NCI-H2107 treated with DMSO at 0.1 percent for 48 hours (cell line): ENCODE results near the gene SMIM34.
"Not testable (repeated sequence)": the region's sequence is repeated elsewhere in the genome, so short reads cannot be mapped to it uniquely, and the experiment has no call there.

Experiments used
- DNase-seq: peaks from one replicate; lab custom pipeline; 2025; ENCODE audit not compliant: unreplicated experiment; lab: John Stamatoyannopoulos, UW

The SMIM34 gene, protein sequence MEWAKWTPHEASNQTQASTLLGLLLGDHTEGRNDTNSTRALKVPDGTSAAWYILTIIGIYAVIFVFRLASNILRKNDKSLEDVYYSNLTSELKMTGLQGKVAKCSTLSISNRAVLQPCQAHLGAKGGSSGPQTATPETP

DNA sequence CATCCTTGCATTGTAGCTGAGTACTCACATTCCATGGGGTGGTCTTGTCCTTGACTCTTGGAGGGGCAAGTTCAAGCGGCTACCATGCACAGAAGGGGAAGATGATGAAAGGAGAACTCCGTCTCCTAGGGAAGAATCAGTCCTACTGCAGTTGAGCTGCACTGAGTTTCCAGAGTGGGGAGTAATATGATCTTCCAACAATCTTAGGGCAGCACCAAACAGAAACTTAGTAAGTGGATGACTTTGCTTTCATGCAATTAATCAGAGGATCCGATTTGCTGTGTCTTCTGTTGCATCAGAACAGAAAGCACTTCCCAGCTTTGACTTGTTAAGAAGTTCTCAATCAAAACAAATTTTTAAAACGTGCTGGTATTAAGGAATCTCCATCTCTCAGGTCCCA, at the start of gene SMIM34:
Gene SMIM34, minus strand, starts transcription at position 147 of the 400 bp plus-strand sequence. Its CDS starts 112 bp downstream, at position 35.
- DNase-seq: not testable (repeated sequence)

DNA sequence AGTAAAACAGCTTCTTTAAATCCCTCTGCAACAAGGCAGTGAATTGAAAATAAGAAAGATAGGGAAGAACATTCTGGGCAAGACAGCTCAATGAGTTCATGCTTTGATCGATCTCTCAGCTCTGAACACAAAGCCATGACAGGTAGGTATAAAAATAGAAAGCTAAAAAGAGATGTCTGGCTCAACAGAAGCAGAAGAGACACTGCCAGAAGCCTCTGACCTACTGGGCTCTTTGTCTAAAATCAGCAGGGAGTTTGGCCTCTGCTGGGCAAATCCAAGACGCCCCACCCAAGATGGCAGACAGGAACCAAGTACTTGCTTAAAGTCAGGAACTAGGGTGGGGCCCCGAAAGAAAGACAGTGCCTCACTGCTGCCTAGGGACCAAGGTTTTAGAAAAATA, 43.6 kb upstream of the SMIM34 start:
- DNase-seq: not testable (repeated sequence)

DNA sequence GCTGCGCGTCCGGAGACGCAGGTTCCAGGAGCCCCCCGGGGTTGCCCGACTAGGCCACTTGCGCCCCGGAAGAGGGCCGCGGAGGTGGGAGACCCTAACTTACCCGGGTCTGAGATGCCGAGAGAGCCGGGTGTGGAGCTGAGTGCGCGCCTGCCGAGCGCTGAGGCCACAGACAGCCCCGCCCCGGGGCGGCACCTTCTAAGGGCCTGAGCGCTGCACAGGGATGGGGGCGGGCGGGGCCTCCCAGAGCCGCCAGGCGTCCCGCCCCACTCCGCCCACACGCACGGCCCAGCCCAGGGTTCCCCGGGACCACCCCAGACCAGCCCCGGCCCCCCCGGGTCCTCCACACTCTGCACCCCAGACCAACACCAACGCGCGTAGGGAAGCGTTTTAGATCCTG, 35.7 kb upstream of the SMIM34 start:
- not testable (repeated sequence) for DNase-seq

DNA sequence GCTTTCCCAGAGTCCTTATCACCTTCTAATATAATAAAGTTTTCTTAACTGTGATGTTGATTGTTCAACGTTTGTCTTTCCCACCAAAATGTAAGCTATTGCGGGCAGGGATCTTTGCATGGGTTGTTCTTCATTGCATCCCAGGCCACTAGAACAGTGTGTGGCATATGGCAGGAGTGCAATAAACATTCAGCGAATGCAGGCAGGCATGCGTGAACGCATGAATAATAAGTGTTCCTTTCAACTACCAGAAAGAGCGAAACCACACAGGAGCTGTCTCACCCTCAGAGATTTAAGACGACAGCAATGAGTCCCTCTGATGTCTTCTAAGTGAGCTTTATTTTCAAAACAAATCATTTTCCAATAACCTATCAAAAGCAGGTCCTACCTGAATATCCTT, 34.5 kb upstream of the SMIM34 start:
- DNase-seq: not testable (repeated sequence)

DNA sequence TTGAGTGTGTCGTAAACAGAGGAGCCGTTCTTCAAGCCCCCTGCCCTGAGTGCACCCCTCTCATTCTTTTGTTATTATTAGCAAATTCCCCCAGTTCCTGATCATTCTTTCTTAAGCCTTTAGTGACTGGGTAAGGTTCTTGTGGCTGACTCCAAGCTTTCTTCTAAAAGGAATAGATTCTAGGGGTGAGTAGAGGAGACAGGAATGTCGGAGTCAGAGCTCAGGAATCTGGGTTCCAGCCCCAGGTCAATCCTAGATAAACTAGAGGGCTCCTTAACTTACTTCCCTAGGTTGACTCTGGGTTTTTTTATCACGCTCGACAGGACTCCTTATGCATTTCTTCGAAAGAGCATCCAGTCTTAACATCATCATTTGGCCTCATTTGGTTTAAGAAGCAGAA, 32.4 kb upstream of the SMIM34 start:
- DNase-seq: not testable (repeated sequence)

DNA sequence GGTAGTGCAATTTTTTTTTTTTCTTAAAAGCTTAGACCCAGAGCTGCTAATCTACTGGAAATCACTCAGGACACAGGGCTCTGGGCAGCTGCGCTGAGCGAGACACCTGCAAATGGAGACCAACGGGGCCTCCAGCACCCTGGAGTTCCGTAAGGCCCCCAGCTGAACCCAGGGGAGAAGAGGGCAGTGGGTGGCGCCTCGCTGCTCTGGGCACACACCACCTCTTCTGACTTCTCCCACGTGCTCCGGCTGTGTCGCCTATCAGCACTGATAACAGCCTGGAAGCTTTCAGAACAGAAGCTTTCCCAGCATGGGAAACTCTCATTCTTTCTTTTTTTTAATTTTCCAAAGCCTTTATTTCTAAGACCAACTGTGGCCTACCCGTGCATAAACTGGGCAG, 31.9 kb upstream of the SMIM34 start:
- DNase-seq: not testable (repeated sequence)

DNA sequence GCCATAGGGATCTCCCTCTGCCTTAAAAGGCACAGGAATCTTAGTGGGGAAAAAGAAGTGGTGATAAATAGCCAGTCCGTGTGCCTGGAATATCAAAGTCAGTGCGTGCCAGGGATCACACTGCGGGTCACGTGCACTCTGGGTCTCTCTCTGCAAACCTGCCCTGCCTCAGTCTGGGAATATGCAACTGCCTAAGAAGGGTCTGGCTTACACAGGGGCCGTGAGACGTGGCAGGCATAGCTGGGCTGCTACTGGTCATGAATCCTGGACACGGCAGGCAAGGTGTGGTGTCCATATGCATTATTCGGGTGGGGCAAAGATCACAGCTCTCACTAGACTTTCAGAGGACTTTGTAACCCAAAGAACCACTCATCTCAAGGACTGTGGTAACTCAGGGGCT, 23.3 kb upstream of the SMIM34 start:
- not testable (repeated sequence) for DNase-seq

DNA sequence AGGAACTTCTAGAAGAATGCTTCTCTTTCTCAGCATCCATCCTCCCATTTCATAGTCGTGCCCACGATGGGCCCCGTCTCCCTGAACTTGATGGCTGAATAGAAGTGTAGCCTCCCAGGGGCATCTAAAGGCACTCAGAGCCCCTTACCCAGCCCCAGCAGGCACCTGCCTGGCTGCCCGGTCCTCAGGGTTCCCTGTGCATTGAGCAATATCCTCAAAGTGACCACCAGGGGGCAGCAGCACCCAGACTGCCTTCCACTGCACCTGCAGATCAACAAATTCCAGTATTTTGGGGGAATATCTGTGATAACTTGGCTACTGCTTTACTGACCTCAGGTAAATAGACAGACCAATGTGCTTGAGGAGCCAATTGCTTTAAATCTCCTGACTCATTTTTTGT, 19.7 kb upstream of the SMIM34 start:
- not testable (repeated sequence) for DNase-seq

DNA sequence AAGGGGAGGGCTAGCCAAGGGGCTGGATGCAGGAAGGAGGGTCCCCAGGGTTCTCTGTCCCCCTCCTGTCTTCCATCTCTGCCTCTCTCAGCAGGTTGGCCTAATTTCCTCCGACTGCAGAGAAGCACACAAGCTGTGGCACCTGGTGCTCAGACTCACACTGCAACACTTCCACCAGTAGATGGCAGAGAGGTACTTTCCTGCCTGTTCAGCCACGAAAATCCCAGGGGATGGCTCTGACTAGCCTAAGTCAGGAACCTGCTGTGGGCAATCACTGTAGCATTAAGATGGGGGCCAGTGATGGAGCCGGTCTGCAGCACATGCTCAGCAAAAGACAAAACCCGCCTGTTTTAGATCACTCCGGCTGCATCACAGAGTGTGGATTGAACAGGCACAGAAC, 6.0 kb upstream of the SMIM34 start:
- DNase-seq: not testable (repeated sequence)

DNA sequence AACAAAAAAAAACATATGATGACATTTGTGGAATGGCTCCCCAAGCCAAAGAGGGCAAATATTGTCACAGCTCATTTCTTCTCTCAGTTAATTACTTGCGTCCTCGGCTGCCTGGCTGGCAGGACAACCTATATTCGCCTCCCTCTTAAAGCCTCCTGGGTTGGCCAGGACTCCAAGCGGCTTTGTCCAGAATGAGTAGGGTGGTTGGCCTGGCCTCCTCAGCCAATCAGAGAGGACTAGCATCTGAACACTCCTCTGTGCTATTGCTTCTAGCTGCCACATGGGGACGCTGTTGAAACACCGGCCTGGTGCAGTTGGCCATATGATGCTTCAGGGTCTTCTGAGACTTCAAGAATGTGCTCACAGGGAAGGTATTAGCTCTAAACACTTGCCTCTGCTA, 4.7 kb upstream of the SMIM34 start:
- DNase-seq: not testable (repeated sequence)

DNA sequence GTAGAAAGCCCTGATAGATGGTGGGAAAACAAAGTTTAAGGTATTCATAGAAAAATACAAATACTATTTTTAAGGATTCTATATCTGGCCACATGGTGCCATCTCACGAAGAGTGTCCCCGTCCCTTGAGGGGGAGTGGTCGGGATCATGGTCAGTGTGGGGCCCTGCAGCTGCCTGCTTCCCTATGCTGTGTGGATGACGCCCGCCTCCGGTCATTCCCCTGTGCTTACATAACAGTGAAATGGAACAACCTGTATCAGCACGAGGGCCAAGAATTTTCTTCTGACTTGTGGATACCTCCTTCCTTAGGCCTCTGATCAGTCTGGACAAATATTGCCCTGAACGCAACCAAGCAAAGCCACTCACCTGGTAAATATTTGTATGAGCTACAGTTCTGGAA, 3.6 kb upstream of the SMIM34 start:
- not testable (repeated sequence) for DNase-seq

DNA sequence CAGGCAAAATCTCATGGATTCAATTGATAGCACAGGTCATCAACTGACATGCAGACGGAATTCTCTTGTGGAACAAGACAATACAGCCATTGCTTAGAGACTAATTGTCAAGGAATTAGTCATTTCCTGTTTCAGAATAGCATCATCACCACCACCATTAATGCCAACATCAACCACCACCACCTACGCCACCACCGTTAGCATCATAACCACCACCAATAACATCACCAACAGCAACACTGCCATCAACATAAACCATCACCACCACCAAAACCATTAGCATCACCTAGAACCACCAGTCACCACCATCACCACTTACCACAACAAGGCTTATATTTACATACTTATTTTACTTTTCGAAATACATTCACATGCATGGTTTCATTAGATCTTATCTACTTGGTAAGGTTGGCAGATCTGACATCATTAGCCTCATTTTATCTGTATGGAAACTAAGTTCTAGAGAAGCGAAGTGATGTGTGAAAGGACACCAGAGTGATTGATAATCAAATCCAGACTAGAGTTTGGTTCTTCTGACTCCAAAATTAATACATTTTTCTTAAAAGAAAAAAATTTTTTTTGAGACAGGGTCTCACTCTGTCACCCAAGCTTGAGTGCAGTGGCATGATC, 6.2 kb downstream of the SMIM34 start:
- not testable (repeated sequence) for DNase-seq

DNA sequence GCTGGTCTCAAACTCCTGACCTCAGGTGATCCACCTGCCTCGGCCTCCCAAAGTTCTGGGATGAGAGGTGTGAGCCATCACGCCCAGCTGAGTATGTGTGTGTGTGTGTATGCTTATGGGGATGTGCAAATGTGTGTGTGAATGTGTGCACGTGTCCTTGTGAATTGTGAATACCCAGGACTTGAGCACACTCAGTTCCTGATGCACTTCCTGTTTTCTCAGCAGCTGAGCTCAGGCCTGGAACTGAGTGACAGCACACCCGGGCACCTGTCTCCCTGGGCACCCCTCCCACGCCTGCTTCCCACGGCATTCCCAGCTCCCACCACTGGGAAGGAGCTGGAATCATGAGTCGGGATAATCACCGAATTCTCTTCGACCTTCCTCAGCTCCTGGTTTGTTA, 16.5 kb downstream of the SMIM34 start:
- not testable (repeated sequence) for DNase-seq

DNA sequence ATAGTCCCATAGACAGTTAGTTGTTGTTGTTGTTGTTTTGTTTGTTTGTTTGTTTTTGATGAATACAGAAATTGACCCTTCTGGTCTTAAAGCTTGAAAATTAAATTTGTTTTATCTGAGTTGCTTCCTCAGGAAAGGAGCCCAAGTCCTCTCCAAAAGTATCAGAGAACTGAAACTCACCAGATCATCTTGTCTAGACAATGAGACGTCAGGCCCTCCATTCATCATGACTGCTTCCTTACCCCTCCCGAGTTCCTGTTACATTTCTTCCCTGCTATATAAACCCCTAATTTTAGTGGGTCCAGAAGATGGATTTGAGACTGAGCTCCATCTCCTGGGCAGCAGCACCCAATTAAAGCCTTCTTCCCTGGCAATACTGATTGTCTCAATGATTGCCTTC, 17.1 kb downstream of the SMIM34 start:
- DNase-seq: not testable (repeated sequence)

DNA sequence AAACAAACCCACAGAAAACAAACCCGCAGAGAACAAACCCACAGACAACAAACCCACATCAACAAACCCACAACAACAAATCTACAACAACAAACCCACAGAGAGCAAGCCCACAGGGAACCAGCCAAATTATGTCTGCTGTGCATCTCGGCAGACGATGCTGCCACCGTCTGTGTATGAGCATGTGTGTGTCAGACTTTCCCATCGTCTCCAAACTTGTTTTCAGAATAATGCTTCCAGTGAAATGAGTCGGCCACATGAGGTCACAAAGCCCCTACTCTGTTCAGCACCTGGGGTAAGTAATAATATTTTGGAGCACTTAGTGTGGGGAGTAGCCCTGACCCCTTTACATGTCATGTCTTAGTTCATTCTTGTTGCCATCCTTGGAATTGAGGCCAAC, 17.6 kb downstream of the SMIM34 start:
- not testable (repeated sequence) for DNase-seq

DNA sequence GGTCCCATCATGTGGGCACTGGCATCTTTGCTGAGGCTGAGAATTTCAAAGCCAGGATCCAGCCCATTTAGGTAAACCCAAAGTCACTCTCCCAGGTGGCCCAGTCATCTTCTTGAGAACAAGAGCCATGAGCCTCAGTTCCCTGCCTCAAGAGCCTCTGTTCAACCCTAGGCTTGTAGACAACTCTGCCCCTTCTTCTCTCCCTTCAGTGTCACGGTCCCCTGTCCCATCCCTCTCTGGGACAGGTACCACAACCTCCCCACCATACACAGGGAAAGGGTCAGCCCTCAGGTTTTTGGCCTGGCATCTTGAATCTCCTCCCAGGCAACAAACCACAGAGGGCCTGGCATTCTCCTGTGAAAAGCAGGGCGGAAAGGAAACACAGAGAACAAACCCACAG, 18.1 kb downstream of the SMIM34 start:
- not testable (repeated sequence) for DNase-seq

DNA sequence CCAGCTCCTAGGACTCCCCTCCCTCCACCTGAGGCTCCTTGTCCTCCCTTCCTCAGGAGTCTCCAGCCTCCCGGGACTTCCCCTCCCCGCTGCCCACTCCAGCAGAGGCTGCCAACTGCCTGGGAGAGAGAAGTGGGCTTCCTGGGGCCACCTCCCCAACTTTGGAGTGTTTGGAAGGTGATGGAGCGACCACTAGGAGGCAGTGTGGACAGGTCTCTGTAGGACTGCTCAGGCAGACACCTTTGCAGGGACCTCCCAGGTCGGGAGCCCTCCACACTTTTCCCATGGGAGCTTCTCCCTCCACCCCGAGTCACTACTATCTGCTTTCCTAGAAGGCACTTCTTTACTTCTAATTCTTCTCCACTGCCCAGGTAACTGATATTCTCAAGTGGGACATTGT, 19.0 kb downstream of the SMIM34 start:
- DNase-seq: not testable (repeated sequence)

DNA sequence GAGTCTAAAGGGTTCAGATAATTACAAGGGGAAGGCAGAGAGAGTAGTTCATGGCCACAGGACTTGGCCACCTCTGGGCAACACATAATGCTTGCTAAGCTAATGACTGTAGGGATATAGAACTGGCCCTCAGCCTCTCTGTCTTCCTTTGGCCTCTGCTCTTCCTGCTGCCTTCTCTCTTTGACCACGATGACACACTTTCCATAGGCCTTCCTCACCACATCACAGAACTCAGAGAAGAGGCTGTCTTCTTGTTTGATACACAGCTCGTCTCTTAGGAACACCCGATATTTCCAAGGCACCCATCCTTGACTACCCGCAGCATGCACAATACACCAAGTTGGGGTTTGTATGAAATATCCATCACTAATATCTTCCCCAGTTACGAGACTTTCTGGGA, 23.2 kb downstream of the SMIM34 start:
- DNase-seq: not testable (repeated sequence)

DNA sequence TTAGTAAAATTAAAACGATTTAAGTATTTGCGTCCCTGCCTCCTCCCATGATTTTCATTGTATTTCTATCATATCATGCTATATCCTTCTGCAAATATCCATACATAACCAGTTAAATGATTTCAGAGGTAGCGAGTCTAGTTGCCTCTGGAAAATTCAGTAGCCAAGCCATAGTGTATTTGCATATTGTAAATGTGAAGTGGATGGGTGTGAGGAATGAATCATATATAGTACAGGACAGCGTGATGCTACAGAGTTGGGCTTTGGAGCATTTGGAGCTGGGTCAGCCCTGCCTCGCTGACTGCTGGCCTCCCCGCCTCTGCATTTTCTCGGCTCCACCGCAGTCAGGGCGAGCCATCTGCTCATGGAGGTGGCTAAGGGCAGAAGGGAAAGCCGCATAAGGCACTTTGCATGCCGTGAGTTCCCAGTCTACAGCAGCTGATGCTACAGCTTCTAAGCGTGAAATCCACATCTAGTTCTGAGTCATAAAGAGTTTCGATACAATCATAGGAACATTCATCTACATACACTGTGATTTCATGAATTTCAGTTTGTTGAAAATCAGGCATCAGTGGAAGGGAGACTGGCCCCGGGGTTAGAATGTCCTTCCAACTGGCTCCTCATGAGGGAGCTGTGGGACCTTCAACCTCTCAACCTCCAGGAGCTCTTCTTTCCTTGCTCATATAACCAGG, 39.9 kb downstream of the SMIM34 start:
- DNase-seq: not testable (repeated sequence)

DNA sequence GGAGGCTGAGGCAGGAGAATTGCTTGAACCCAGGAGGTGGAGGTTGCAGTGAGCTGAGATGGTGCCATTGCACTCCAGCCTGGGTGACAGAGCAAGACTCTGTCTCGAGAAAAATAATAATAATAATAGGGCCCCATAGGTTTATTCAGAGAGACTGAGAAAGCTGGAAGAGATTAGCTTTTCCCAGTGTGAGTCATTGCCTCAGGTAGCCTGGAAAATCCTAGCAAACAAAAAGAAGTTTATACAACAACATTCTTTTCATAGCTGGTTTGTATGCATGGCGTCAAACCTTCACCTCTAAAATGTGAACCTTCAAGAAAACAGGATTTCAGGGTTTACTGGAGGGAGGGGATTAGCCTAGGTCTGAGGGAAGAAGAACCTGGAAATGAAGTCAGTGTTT, 40.6 kb downstream of the SMIM34 start:
- not testable (repeated sequence) for DNase-seq

DNA sequence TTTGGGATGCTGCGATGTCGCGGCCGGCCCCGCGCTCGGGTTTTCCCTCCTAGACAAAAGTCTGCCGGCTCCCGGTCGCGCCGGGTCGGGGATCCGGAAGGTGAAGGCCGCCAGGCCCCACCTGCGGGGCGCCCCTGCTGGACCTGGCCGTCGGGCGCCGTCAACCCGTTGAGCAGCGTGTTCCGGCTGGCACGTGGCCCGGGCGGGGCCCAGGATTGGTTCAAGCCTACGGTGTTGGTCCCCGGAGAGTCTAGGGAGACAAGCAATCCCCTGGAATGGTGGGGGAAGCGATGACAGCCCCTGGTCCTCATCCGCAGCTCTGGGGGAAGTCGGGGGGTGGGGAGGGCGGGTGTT, 48.2 kb downstream of the SMIM34 start:
- DNase-seq: not testable (repeated sequence)

DNA sequence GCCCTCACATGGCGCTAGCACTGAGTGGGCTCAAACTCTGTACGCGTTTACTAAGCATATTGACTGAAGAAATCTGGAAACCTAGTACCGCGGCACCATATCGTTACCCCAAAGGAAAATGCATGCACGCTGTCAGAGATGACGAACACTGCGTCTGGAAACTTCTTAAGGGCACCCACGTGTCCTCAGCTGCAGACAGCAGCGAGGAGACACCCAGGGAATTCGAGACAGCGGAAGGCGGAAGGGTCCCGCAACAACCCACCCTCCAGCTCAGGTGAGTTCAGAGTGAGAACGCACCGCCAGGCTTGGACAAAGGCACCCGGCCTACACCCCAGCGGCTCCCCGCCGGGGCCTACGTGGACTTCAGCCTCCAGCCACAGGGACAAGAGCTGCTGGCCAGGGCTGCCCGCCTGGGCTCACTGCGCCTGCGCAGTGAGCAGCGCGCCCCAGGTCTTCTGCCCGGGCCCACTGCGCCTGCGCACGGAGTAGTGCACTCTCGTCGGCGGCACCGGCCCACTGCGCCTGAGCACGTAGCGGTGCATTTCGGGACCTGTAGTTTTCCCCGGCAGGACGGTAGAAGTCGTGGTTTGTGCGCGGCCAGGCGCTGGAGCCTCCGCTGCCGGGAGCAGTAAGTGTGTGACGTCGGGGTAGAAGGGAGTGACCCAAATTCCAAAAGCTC, 48.7 kb downstream of the SMIM34 start, which contains the start of gene SMIM11:
Gene SMIM11, plus strand, starts transcription at position 568 of the 679 bp plus-strand sequence. CDS start 3,998 bp downstream, outside the sequence.
- DNase-seq: not testable (repeated sequence)
